Gastrocnemius medialis (tissue), 4 donors: ENCODE measurements around the gene NAV1. TPM values are rescaled to one million over a fixed set of nuclear protein-coding genes. Genes with fewer than 3 reads are reported as not detected.

ENCODE experiments used
- ATAC-seq, 2 donors: fragments of 150-250 bp; one replicate each; pipeline ENCODE4 v1.9.1; 2016
- DNase-seq, 2 donors: peaks; one replicate each; pipeline ENCODE4 v3.0.0-alpha.2; 2019
- H3K27ac ChIP-seq, 4 donors: fragments of 200-600 bp; sonication (generic); 1 replicate in 1 of 4; 2 replicates in 3 of 4; pipeline ENCODE4 v1.5.1; 2016 to 2018; ENCODE audit warnings: mild to moderate bottlenecking in 2 of 4, moderate library complexity in 1 of 4
- H3K27me3 ChIP-seq, 3 donors: fragments of 200-600 bp; sonication (generic) in 2 of 3; 1 replicate in 1 of 3; 2 replicates in 2 of 3; pipeline versions ENCODE4 v1.5.1 to v1.6.0; 2016 to 2019; ENCODE audit warnings: mild to moderate bottlenecking in 1 of 3, moderate library complexity in 1 of 3
- H3K36me3 ChIP-seq, 2 donors: fragments of 200-600 bp; sonication (generic) in 1 of 2; one replicate each; pipeline ENCODE4 v1.5.1; 2017 to 2018
- H3K4me1 ChIP-seq, 2 donors: fragments of 200-600 bp; sonication (generic) in 1 of 2; one replicate each; pipeline ENCODE4 v1.5.1; 2016 to 2017; ENCODE audit warnings: mild to moderate bottlenecking in 2 of 2
- H3K4me3 ChIP-seq, 4 donors: fragments of 200-600 bp; sonication (generic) in 3 of 4; 1 replicate in 1 of 4; 2 replicates in 3 of 4; pipeline ENCODE4 v1.5.1; 2016 to 2019; ENCODE audit warnings: mild to moderate bottlenecking in 2 of 4
- H3K9me3 ChIP-seq, 3 donors: fragments of 200-600 bp; sonication (generic) in 2 of 3; 1 replicate in 1 of 3; 2 replicates in 2 of 3; pipeline ENCODE4 v1.5.1; 2016 to 2019
- CTCF ChIP-seq, 5 experiments: fragments of 450-650 bp in 3 of 5; fragments of 200-600 bp in 2 of 5; sonication (generic) in 2 of 5; IDR thresholded peaks in 4 of 5; conservative IDR thresholded peaks in 1 of 5; 1 replicate in 4 of 5; 2 replicates in 1 of 5; pipeline ENCODE4 v1.5.1; 2016 to 2019; ENCODE audit warnings: antibody characterized with exemption in 5 of 5, mild to moderate bottlenecking in 3 of 5, moderate library complexity in 3 of 5
- POLR2A ChIP-seq, 2 donors: fragments of 450-650 bp; IDR thresholded peaks; one replicate each; pipeline ENCODE4 v1.6.1; 2017; ENCODE audit warnings: antibody characterized with exemption in 2 of 2, mild to moderate bottlenecking in 2 of 2, moderate library complexity in 2 of 2
- in situ Hi-C, 4 donors: fragments of 200-750 bp; cut with MboI; loops; one replicate each; pipeline versions ENCODE4 v1.15.0 to v1.8.0; 2017; ENCODE audit warnings: low sequenced_read_pairs in 4 of 4
- intact Hi-C: fragments of 100-400 bp; cut with DNase I; formaldehyde crosslinking; loops from one replicate; pipeline ENCODE4 v1.15.1; 2023; ENCODE audit warnings: low total_unique reads
- total RNA-seq, 4 donors: library from RNA; depleted of rRNA; stranded (reverse); fragments of >200 nt; gene quantifications; one replicate each; pipeline versions ENCODE4 v1.1.0 to v1.2.3, GENCODE V29; 2016

The NAV1 gene
- total RNA-seq, 4 donors from 2014 or later = 4.2 to 9.1 (median 7.1) TPM

GRCh38 chr1:201498621-201499020 lies 40.3 kb upstream of the NAV1 start:
- peak overlapping the region in 1 of 4 donors; percentile 39 for H3K27ac ChIP-seq
- H3K36me3 ChIP-seq = no peaks in the 10 kb centered on the region
- no peaks in the 10 kb centered on the region for H3K9me3 ChIP-seq
- in situ Hi-C loops = no loop called here
- peaks cover 42 to 56% of the 10 kb centered on the region in 2 donors for H3K4me1 ChIP-seq
- DNase-seq = no peak
- TF ChIP-seq CTCF (IDR thresholded peaks at IDR 0.05 in 4 of 5, conservative IDR thresholded peaks at IDR 0.05 in 1 of 5) (no peak), POLR2A (IDR thresholded peaks at IDR 0.05) (no peak)
- no peak for ATAC-seq
- H3K27me3 ChIP-seq = no peaks in the 10 kb centered on the region
- no peak overlapping the region for H3K4me3 ChIP-seq
- intact Hi-C loops = no loop called here

- Histone ChIP-seq H3K4me3 (no peak overlapping the region), H3K27me3 (no peaks in the 10 kb centered on the region), H3K4me1 (peaks cover 36 to 52% of the 10 kb centered on the region in 2 donors), H3K36me3 (no peaks in the 10 kb centered on the region), H3K9me3 (no peaks in the 10 kb centered on the region), H3K27ac (peak overlapping the region in 2 of 4 donors; percentile 39 to 77)
- intact Hi-C loops = no loop called here
- DNase-seq (no peak), ATAC-seq (no peak)
- TF ChIP-seq CTCF (IDR thresholded peaks at IDR 0.05 in 4 of 5, conservative IDR thresholded peaks at IDR 0.05 in 1 of 5) (no peak), POLR2A (IDR thresholded peaks at IDR 0.05) (no peak)
- in situ Hi-C loops = no loop called here
Observed at GRCh38 chr1:201499191-201499590, 39.7 kb upstream of the NAV1 start.

- ATAC-seq = no peak
- no peak for DNase-seq
- H3K4me3 ChIP-seq = no peak overlapping the region
- intact Hi-C loops = no loop called here
- no peaks in the 10 kb centered on the region for H3K9me3 ChIP-seq
- no peaks in the 10 kb centered on the region for H3K36me3 ChIP-seq
- in situ Hi-C loops = no loop called here
- H3K4me1 ChIP-seq = peaks cover 31 to 44% of the 10 kb centered on the region in 2 donors
- no peaks in the 10 kb centered on the region for H3K27me3 ChIP-seq
- TF ChIP-seq CTCF (IDR thresholded peaks at IDR 0.05 in 4 of 5, conservative IDR thresholded peaks at IDR 0.05 in 1 of 5) = no peak
- no peak for TF ChIP-seq POLR2A (IDR thresholded peaks at IDR 0.05)
- H3K27ac ChIP-seq = peak overlapping the region; percentile 75 to 83 (median 78)
Observed at GRCh38 chr1:201499795-201500669, 38.9 kb upstream of the NAV1 start.

- Histone ChIP-seq H3K27ac (peak overlapping the region; percentile 75 to 83 (median 78)), H3K4me1 (peaks cover 24 to 39% of the 10 kb centered on the region in 2 donors), H3K9me3 (no peaks in the 10 kb centered on the region), H3K36me3 (no peaks in the 10 kb centered on the region), H3K4me3 (no peak overlapping the region), H3K27me3 (no peaks in the 10 kb centered on the region)
- in situ Hi-C loops (no loop called here), intact Hi-C loops (no loop called here)
- ATAC-seq (peak; percentile 51), DNase-seq (peak in 1 of 2 donors; percentile 33)
- TF ChIP-seq POLR2A (IDR thresholded peaks at IDR 0.05) (no peak), CTCF (IDR thresholded peaks at IDR 0.05 in 4 of 5, conservative IDR thresholded peaks at IDR 0.05 in 1 of 5) (no peak)
Observed at GRCh38 chr1:201500670-201501120, 38.2 kb upstream of the NAV1 start.
